ENCODE measurements around the gene ZNF76. TPM values are rescaled to one million over a fixed set of nuclear protein-coding genes. Genes with fewer than 3 reads are reported as not detected.

ZNF76 gene
- total RNA-seq, 1 experiment from 2014 or later: 39.9 TPM

DNA sequence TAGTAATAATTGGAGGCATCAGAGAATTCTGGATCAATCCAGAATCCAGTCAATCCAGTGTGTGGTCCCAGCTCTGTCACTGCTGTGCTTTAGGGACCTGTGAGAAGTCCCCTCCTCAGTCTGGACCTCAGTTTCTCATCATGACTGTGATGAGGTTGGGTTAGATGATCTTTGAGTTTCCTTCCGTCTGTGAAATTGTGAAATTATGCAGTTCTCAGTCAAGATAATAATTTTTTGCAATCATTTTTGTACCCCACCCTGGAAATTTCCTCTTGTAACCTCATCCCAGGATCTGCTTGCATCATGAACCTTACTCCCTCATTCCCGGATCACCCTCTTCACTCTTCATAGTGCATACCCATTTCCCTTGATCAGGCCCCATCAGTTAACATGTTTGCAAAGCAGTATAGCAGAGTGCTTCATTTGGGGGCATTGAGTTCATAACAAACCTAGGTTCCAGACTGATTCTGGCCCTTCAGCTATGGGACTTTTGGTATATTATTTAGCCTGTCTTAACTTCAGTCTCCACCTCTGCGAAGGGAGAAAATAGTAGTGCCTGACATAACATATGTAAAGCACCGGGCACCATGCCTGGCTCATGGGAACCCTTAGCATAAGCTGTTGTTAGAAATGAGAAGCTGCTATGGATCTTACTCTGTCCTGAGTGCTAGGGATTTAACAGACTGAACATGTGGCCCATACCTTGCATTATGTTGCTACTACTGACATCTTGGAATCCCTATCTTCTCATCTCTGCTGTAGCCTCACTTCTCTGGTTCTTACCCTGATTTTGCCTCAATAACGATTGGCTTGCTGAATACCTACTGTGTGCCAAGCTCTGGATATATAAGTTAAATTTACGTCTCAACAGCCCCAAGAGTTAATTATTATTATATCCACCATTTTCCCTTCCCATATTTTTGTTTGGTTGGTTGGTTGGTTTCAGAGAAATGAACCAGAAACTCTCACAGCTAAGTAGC is 1.3 kb downstream of the ZNF76 start:
- Histone ChIP-seq H2AFZ (no peak overlapping the region; the same call in 1 of the 2 replicates), H4K20me1 (ENCODE audit: insufficient read depth) (no peaks in the 10 kb centered on the region), H3K9me2 (ENCODE audit: insufficient read depth) (no peaks in the 10 kb centered on the region), H3K4me3 (peak overlapping the region; percentile 92; the same call in 1 of the 2 replicates), H3K9me3 (ENCODE audit: insufficient read depth, low read depth) (no peaks in the 10 kb centered on the region), H3F3A (ENCODE audit: insufficient read depth, low read depth) (peaks cover 20% of the 10 kb centered on the region), H3K4me1 (replicated peaks; ENCODE audit: insufficient read depth) (peaks cover 16% of the 10 kb centered on the region; the same call in 1 of the 2 replicates), H3K4me2 (peak overlapping the region; percentile 96), H3K36me3 (ENCODE audit: low read depth) (no peaks in the 10 kb centered on the region), H3K27ac (peak overlapping the region; percentile 92), H3K79me2 (ENCODE audit: low read depth) (peaks cover 28% of the 10 kb centered on the region), H3K27me3 (ENCODE audit: insufficient read depth, low read depth) (no peaks in the 10 kb centered on the region)
- no peak for DNase-seq
- no TSS peak for BruUV-seq (replicated peaks)
- POLR2A ChIA-PET (ENCODE audit: unreplicated experiment): no interaction called here
- CTCF ChIA-PET: no interaction called here
- intact Hi-C loops (cut with micrococcal nuclease; ENCODE audit: unreplicated experiment): no loop called here
- TF ChIP-seq CTCF (conservative IDR thresholded peaks at IDR 0.05) (no peak), EZH2 (IDR thresholded peaks at IDR 0.05; ENCODE audit: low read depth) (no peak)

GRCh38 chr6:35262596-35262995 is 3.1 kb downstream of the ZNF76 start:
- no peaks in the 10 kb centered on the region for H3K36me3 ChIP-seq (ENCODE audit: low read depth)
- POLR2A ChIA-PET (ENCODE audit: unreplicated experiment): no interaction called here
- no peaks in the 10 kb centered on the region for H3K27me3 ChIP-seq (ENCODE audit: insufficient read depth, low read depth)
- TF ChIP-seq CTCF (conservative IDR thresholded peaks at IDR 0.05) (no peak), EZH2 (IDR thresholded peaks at IDR 0.05; ENCODE audit: low read depth) (no peak)
- H3K4me3 ChIP-seq: no peak overlapping the region
- H2AFZ ChIP-seq: no peak overlapping the region
- peaks cover 16% of the 10 kb centered on the region; the same call in 1 of the 2 replicates for H3K4me1 ChIP-seq (replicated peaks; ENCODE audit: insufficient read depth)
- H3K9me2 ChIP-seq (ENCODE audit: insufficient read depth): no peaks in the 10 kb centered on the region
- no peak for DNase-seq
- H3F3A ChIP-seq (ENCODE audit: insufficient read depth, low read depth): peaks cover 20% of the 10 kb centered on the region
- H3K9me3 ChIP-seq (ENCODE audit: insufficient read depth, low read depth): no peaks in the 10 kb centered on the region
- no peaks in the 10 kb centered on the region for H4K20me1 ChIP-seq (ENCODE audit: insufficient read depth)
- intact Hi-C loops (cut with micrococcal nuclease; ENCODE audit: unreplicated experiment): no loop called here
- CTCF ChIA-PET: no interaction called here
- no peak overlapping the region for H3K27ac ChIP-seq
- BruUV-seq (replicated peaks): no TSS peak
- no peak overlapping the region for H3K4me2 ChIP-seq
- peaks cover 24% of the 10 kb centered on the region for H3K79me2 ChIP-seq (ENCODE audit: low read depth)

DNA sequence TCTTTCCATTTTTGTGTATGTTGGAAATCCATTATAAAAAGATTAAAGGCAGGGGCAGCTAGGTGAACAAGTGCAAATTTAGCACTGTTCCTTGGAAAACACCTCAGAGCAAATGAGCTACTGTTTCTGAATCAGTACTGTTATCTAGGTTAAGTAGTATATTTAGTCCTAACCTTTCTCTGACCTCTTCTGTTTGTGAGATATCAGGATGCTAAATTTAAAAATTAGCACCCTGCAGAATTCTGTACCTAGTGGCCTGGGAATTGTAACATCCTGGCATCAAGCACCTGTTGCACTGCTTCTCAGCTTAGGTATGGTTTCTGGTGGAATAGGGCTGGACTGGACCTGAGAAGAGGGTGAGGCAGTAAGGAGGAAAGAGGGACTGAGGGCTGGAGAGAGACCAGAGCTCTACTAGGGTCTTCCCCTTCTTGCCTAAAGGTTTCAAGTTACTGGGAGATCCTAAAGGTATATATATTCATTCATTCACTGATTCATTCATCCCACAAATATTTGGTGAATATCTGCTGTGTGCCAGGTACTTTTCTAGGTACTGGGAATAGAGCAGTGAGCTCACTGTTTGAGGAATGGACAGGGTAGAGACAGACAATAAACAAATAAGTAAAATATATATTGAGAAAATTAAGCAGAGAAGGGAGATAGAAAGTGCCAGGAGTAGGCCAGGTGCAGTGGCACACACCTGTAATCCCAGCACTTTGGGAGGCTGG is 5.2 kb downstream of the ZNF76 start:
- peaks cover 10% of the 10 kb centered on the region for H3F3A ChIP-seq (ENCODE audit: insufficient read depth, low read depth)
- H3K4me3 ChIP-seq: no peak overlapping the region
- H3K4me2 ChIP-seq: no peak overlapping the region
- BruUV-seq (replicated peaks): no TSS peak
- no peak overlapping the region for H3K27ac ChIP-seq
- no peaks in the 10 kb centered on the region for H3K9me3 ChIP-seq (ENCODE audit: insufficient read depth, low read depth)
- TF ChIP-seq EZH2 (IDR thresholded peaks at IDR 0.05; ENCODE audit: low read depth) (no peak), CTCF (conservative IDR thresholded peaks at IDR 0.05) (no peak)
- no peak overlapping the region for H2AFZ ChIP-seq
- peaks cover 13% of the 10 kb centered on the region; the same call in 1 of the 2 replicates for H3K79me2 ChIP-seq (ENCODE audit: low read depth)
- ChIA-PET CTCF (no interaction called here), POLR2A (ENCODE audit: unreplicated experiment) (no interaction called here)
- no peaks in the 10 kb centered on the region for H3K36me3 ChIP-seq (ENCODE audit: low read depth)
- no peaks in the 10 kb centered on the region for H3K9me2 ChIP-seq (ENCODE audit: insufficient read depth)
- no peaks in the 10 kb centered on the region for H4K20me1 ChIP-seq (ENCODE audit: insufficient read depth)
- H3K27me3 ChIP-seq (ENCODE audit: insufficient read depth, low read depth): no peaks in the 10 kb centered on the region
- H3K4me1 ChIP-seq (replicated peaks; ENCODE audit: insufficient read depth): peaks cover 8% of the 10 kb centered on the region; the same call in 1 of the 2 replicates
- DNase-seq: no peak
- intact Hi-C loops (cut with micrococcal nuclease; ENCODE audit: unreplicated experiment): no loop called here
